Mesenchymal stem cell (in vitro differentiated cells and primary cell): Measurements from ENCODE around the gene MAP7D2.
A peak's percentile ranks its signal among the peaks of the same experiment; 100 is the strongest.

Source experiments
- DNase-seq: peaks from one replicate; pipeline ENCODE4 v3.0.0-alpha.2; 2013
- H2AFZ ChIP-seq: one replicate; pipeline ENCODE4 v1.6.1; 2013; ENCODE audit warnings: low read depth, mild to moderate bottlenecking, control low read depth, inconsistent platforms, low read length, moderate library complexity
- H2AK5ac ChIP-seq: 2 replicates; pipeline ENCODE4 v1.6.1; 2013; ENCODE audit warnings: low read length, moderate library complexity, mild to moderate bottlenecking, inconsistent platforms; ENCODE audit not compliant: severe bottlenecking
- H2BK120ac ChIP-seq: one replicate; pipeline ENCODE4 v1.6.1; 2013; ENCODE audit warnings: low read depth, mild to moderate bottlenecking, inconsistent platforms, low read length, moderate library complexity
- H2BK12ac ChIP-seq, 2 experiments: one replicate each; pipeline ENCODE4 v1.6.1; 2013; ENCODE audit warnings: inconsistent platforms in 2 of 2, low read length in 2 of 2, mild to moderate bottlenecking in 2 of 2, moderate library complexity in 2 of 2, control low read depth in 1 of 2
- H2BK15ac ChIP-seq: one replicate; pipeline ENCODE4 v1.6.1; 2013; ENCODE audit warnings: mild to moderate bottlenecking, low read depth, inconsistent platforms; ENCODE audit not compliant: poor library complexity, severe bottlenecking
- H2BK5ac ChIP-seq: 2 replicates; pipeline ENCODE4 v1.6.1; 2013; ENCODE audit warnings: low read depth, mild to moderate bottlenecking, low read length, control low read depth, inconsistent platforms; ENCODE audit not compliant: poor library complexity, severe bottlenecking
- H3K14ac ChIP-seq, 2 experiments: one replicate each; pipeline ENCODE4 v1.6.1; 2013; ENCODE audit warnings: inconsistent platforms in 2 of 2, low read length in 2 of 2, control low read depth in 1 of 2, mild to moderate bottlenecking in 1 of 2, moderate library complexity in 1 of 2
- H3K18ac ChIP-seq, 2 experiments: one replicate each; pipeline ENCODE4 v1.6.1; 2013; ENCODE audit warnings: inconsistent platforms in 2 of 2, low read length in 2 of 2, control low read depth in 1 of 2, low read depth in 1 of 2, mild to moderate bottlenecking in 1 of 2
- H3K23ac ChIP-seq, 2 experiments: one replicate each; pipeline ENCODE4 v1.6.1; 2013; ENCODE audit warnings: inconsistent platforms in 2 of 2, low read length in 2 of 2, mild to moderate bottlenecking in 2 of 2, moderate library complexity in 2 of 2, control low read depth in 1 of 2
- H3K27ac ChIP-seq: 2 replicates; pipeline ENCODE4 v1.5.1; 2013; ENCODE audit warnings: mild to moderate bottlenecking, moderate library complexity, low read length, control low read depth, inconsistent platforms; ENCODE audit not compliant: poor library complexity, severe bottlenecking
- H3K27me3 ChIP-seq, 2 experiments: 2 replicates each; pipeline versions ENCODE4 v1.6.1 to v1.7.0; 2013; ENCODE audit warnings: low read length in 2 of 2, mild to moderate bottlenecking in 2 of 2, moderate library complexity in 2 of 2, control low read depth in 1 of 2, inconsistent platforms in 1 of 2; ENCODE audit not compliant: control insufficient read depth in 1 of 2, insufficient read depth in 1 of 2
- H3K36me3 ChIP-seq, 2 experiments: 2 replicates each; pipeline versions ENCODE4 v1.6.1 to v1.7.0; 2013; ENCODE audit warnings: low read length in 2 of 2, control low read depth in 1 of 2, inconsistent platforms in 1 of 2, low read depth in 1 of 2, mild to moderate bottlenecking in 1 of 2; ENCODE audit not compliant: insufficient read depth in 2 of 2, control insufficient read depth in 1 of 2
- H3K4ac ChIP-seq, 2 experiments: one replicate each; pipeline ENCODE4 v1.6.1; 2013; ENCODE audit warnings: inconsistent platforms in 2 of 2, low read length in 2 of 2, mild to moderate bottlenecking in 2 of 2, moderate library complexity in 2 of 2, control low read depth in 1 of 2, low read depth in 1 of 2
- H3K4me1 ChIP-seq: 2 replicates; pipeline ENCODE4 v1.6.1; 2013; ENCODE audit warnings: low read depth, low read length, control low read depth; ENCODE audit not compliant: control insufficient read depth, insufficient read depth
- H3K4me2 ChIP-seq: 2 replicates; pipeline ENCODE4 v1.6.1; 2013; ENCODE audit warnings: low read length, mild to moderate bottlenecking, inconsistent platforms; ENCODE audit not compliant: poor library complexity, severe bottlenecking
- H3K4me3 ChIP-seq, 2 experiments: 2 replicates each; pipeline versions ENCODE4 v1.5.1 to v1.7.0; 2013; ENCODE audit warnings: low read length in 2 of 2, mild to moderate bottlenecking in 2 of 2, control low read depth in 1 of 2, low read depth in 1 of 2; ENCODE audit not compliant: insufficient read depth in 1 of 2
- H3K79me1 ChIP-seq: replicated peaks from 2 replicates; pipeline ENCODE4 v1.6.1; 2013; ENCODE audit warnings: mild to moderate bottlenecking, control low read depth, low read length, inconsistent platforms; ENCODE audit not compliant: poor library complexity, severe bottlenecking
- H3K9ac ChIP-seq: 2 replicates; pipeline ENCODE4 v1.7.0; 2013; ENCODE audit warnings: mild to moderate bottlenecking, low read length, moderate library complexity
- H3K9me3 ChIP-seq: 2 replicates; pipeline ENCODE4 v1.7.0; 2013; ENCODE audit warnings: mild to moderate bottlenecking, low read length; ENCODE audit not compliant: control insufficient read depth
- H4K8ac ChIP-seq: one replicate; pipeline ENCODE4 v1.6.1; 2013; ENCODE audit warnings: inconsistent platforms, mild to moderate bottlenecking, low read length, moderate library complexity
- H4K91ac ChIP-seq: one replicate; pipeline ENCODE4 v1.6.1; 2013; ENCODE audit warnings: mild to moderate bottlenecking, low read length, inconsistent platforms
- WGBS: methylation state at CpG from one replicate; pipeline ENCODE4 v1.1.7; 2013; ENCODE audit warnings: mixed read lengths; 5-methylcytosine and 5-hydroxymethylcytosine counted together

Gene MAP7D2

DNA sequence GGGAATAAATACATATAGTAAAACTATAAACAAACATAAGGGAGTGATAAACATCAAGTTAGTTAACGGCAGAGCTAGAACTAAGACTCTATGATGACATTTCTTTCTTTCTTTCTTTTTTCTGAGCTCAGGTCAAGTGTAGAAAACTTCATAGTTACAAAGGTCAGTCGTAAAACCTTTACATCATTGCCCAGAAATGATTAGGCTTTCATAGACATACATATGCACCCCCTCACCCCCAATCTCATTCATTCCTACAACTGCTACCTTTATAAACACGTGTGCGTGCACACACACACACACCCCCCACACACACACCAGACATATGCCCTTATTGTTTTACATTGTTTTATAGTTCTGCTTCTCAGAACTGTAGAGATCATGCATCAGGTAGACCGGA lies 19.2 kb upstream of the MAP7D2 start:
- Histone ChIP-seq H2AFZ (no peak overlapping the region), H3K27me3 (no peaks in the 10 kb centered on the region), H2BK15ac (no peak overlapping the region), H3K4me3 (no peak overlapping the region), H2BK120ac (no peak overlapping the region), H3K27ac (no peak overlapping the region), H3K14ac (no peak overlapping the region), H3K23ac (no peak overlapping the region), H3K4me2 (no peak overlapping the region), H3K79me1 (peaks cover 1% of the 10 kb centered on the region), H4K91ac (no peak overlapping the region), H2BK5ac (no peak overlapping the region), H3K18ac (no peak overlapping the region), H3K4me1 (peaks cover 3% of the 10 kb centered on the region), H3K4ac (no peak overlapping the region), H2AK5ac (no peak overlapping the region), H3K9ac (no peak overlapping the region), H4K8ac (no peak overlapping the region), H2BK12ac (no peak overlapping the region), H3K36me3 (peaks cover 5 to 85% of the 10 kb centered on the region in 2 experiments), H3K9me3 (no peaks in the 10 kb centered on the region)
- DNase-seq, result no peak
- 85% methylated on average over 3 of the region's 5 CpGs for WGBS

DNA sequence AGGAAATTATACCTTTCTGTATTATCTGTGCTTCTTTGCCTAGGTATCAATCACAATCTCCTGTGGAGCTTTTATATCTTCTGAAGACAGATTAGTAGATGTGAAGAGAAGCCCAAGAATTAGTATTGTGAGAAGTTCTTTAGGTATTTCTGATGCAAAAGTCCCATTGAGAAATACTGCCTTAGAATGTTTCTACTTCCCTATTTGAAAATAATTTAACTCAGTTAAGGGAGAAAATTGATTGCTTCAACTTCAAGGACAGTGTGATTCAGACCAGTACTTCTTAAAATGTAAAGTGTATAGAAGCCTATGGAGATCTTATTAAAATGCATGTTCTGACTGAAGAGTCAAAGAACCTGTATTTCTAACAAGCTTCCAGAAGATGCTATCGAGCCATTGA lies 16.0 kb upstream of the MAP7D2 start:
- Histone ChIP-seq H3K4me2 (no peak overlapping the region), H3K9ac (no peak overlapping the region), H3K79me1 (peaks cover 1% of the 10 kb centered on the region), H2BK15ac (no peak overlapping the region), H3K18ac (no peak overlapping the region), H3K4ac (no peak overlapping the region), H4K91ac (no peak overlapping the region), H3K23ac (no peak overlapping the region), H2AFZ (no peak overlapping the region), H3K36me3 (peaks cover 3 to 93% of the 10 kb centered on the region in 2 experiments), H3K27me3 (no peaks in the 10 kb centered on the region), H3K4me1 (peaks cover 1% of the 10 kb centered on the region), H3K14ac (no peak overlapping the region), H2AK5ac (no peak overlapping the region), H2BK12ac (no peak overlapping the region), H2BK5ac (no peak overlapping the region), H3K4me3 (no peak overlapping the region), H3K9me3 (no peaks in the 10 kb centered on the region), H4K8ac (no peak overlapping the region), H2BK120ac (no peak overlapping the region), H3K27ac (no peak overlapping the region)
- WGBS, result 100% methylated on average over 1 of the region's 1 CpG
- DNase-seq, result no peak

DNA sequence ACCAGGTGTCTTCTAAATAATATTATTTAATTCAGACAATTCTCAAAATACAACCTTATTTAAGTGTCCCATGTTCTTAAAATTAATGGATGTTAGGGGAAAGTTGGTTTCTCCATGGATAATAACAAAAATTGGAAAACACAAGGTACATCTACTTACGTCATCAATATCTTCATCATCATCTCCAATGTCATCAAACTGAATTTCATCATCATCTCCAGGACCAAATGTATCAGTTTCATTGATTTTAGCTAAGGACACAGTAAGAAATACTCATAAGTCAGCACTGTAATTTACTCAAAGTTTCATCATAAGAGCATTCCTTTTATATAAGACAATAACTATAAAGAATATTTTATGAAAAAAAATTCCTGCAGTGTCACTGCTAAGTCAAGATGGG lies 13.7 kb upstream of the MAP7D2 start:
- no peak overlapping the region for H2BK120ac ChIP-seq
- H2BK12ac ChIP-seq, result no peak overlapping the region
- H2BK15ac ChIP-seq, result no peak overlapping the region
- peak overlapping the region; percentile 56 for H3K9ac ChIP-seq
- H3K9me3 ChIP-seq, result no peaks in the 10 kb centered on the region
- no peak overlapping the region for H3K4me2 ChIP-seq
- H3K4ac ChIP-seq, result no peak overlapping the region
- no peaks in the 10 kb centered on the region for H3K27me3 ChIP-seq
- no peak overlapping the region for H2AK5ac ChIP-seq
- H2AFZ ChIP-seq, result no peak overlapping the region
- no peak overlapping the region for H3K23ac ChIP-seq
- H3K18ac ChIP-seq, result no peak overlapping the region
- peaks cover 1% of the 10 kb centered on the region for H3K79me1 ChIP-seq
- H3K4me3 ChIP-seq, result no peak overlapping the region
- no peak for DNase-seq
- H3K14ac ChIP-seq, result no peak overlapping the region
- H2BK5ac ChIP-seq, result no peak overlapping the region
- no peak overlapping the region for H4K91ac ChIP-seq
- H3K4me1 ChIP-seq, result peaks cover 1% of the 10 kb centered on the region
- no peak overlapping the region for H3K27ac ChIP-seq
- no CpG with 5 or more reads among the region's 1 CpG for WGBS
- peaks cover 3 to 74% of the 10 kb centered on the region in 2 experiments for H3K36me3 ChIP-seq
- H4K8ac ChIP-seq, result no peak overlapping the region

DNA sequence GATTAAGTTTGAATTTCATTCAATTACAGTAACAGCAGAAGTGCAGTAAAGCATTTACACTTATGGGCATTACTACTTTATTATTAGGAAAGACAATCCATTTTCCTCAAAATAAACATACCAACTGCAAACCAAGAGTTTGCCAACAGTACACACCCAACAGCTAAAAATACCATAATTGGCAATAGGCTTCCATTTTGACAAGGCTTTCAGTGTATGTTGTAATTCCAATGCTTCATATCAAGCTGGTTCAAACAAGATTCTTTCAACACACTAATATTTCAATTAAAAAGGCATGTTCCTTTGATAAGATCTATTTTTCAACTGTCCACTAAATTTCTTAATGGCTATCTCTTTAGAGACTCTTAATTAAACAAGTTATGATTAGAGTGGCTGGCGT lies 12.8 kb upstream of the MAP7D2 start:
- no peak overlapping the region for H4K8ac ChIP-seq
- H3K9ac ChIP-seq, result no peak overlapping the region
- H3K23ac ChIP-seq, result no peak overlapping the region
- H3K36me3 ChIP-seq, result peaks cover 3 to 74% of the 10 kb centered on the region in 2 experiments
- no peak overlapping the region for H3K27ac ChIP-seq
- H2AFZ ChIP-seq, result no peak overlapping the region
- H3K4ac ChIP-seq, result no peak overlapping the region
- H2BK120ac ChIP-seq, result no peak overlapping the region
- no peak for DNase-seq
- H3K4me2 ChIP-seq, result no peak overlapping the region
- H3K79me1 ChIP-seq, result peaks cover 1% of the 10 kb centered on the region
- no peak overlapping the region for H3K4me3 ChIP-seq
- no peak overlapping the region for H4K91ac ChIP-seq
- H2AK5ac ChIP-seq, result no peak overlapping the region
- H3K9me3 ChIP-seq, result no peaks in the 10 kb centered on the region
- no peaks in the 10 kb centered on the region for H3K27me3 ChIP-seq
- H2BK15ac ChIP-seq, result no peak overlapping the region
- H3K18ac ChIP-seq, result no peak overlapping the region
- H3K4me1 ChIP-seq, result peaks cover 1% of the 10 kb centered on the region
- 100% methylated on average over 1 of the region's 1 CpG for WGBS
- H2BK12ac ChIP-seq, result no peak overlapping the region
- no peak overlapping the region for H2BK5ac ChIP-seq
- H3K14ac ChIP-seq, result no peak overlapping the region
